HCT116 (cell line): ENCODE measurements around the gene ZMYND19.

ENCODE experiments used
- CEBPB ChIP-seq: IDR thresholded peaks from 2 replicates; pipeline ENCODE4 v1.6.1; 2012; ENCODE audit warnings: low read depth
- EZH2 ChIP-seq: fragments of 200-600 bp; sonication (generic); IDR thresholded peaks from 2 replicates; pipeline ENCODE4 v1.6.1; 2017; ENCODE audit warnings: antibody characterized with exemption, mixed run types
- EZH2phosphoT487 ChIP-seq: fragments of 200-600 bp; IDR thresholded peaks from 2 replicates; pipeline ENCODE4 v1.6.1; 2018; ENCODE audit warnings: antibody characterized with exemption, borderline replicate concordance
- FOSL1 ChIP-seq: IDR thresholded peaks from 2 replicates; pipeline ENCODE4 v1.6.1; 2012; ENCODE audit warnings: low read depth
- JUND ChIP-seq: IDR thresholded peaks from 2 replicates; pipeline ENCODE4 v1.6.1; 2012
- POLR2A ChIP-seq: IDR thresholded peaks from 2 replicates; pipeline ENCODE4 v1.7.0; 2011; ENCODE audit warnings: borderline replicate concordance; ENCODE audit not compliant: insufficient read depth, insufficient read length; ENCODE audit errors: extremely low read depth
- POLR2AphosphoS5 ChIP-seq: IDR thresholded peaks from 2 replicates; pipeline ENCODE4 v1.6.1; 2011; ENCODE audit warnings: mild to moderate bottlenecking, low read depth, low read length, moderate library complexity
- RAD21 ChIP-seq: IDR thresholded peaks from 2 replicates; pipeline ENCODE4 v1.6.1; 2012; ENCODE audit warnings: low read depth, mild to moderate bottlenecking
- SP1 ChIP-seq: IDR thresholded peaks from 2 replicates; pipeline ENCODE4 v1.6.1; 2012; ENCODE audit warnings: low read depth
- YY1 ChIP-seq: IDR thresholded peaks from 2 replicates; pipeline ENCODE4 v1.6.1; 2011; ENCODE audit warnings: low read length, low read depth, moderate library complexity, mild to moderate bottlenecking; ENCODE audit not compliant: insufficient replicate concordance; ENCODE audit errors: extremely low read depth
- ZNF274 ChIP-seq: fragments of 200-500 bp; sonication (Bioruptor generic); IDR thresholded peaks from 2 replicates; pipeline ENCODE4 v1.6.1; 2014; ENCODE audit warnings: mild to moderate bottlenecking, low read depth, low read length, inconsistent platforms
- TF ChIP-seq, protein P1 (sequence below), 3 experiments: fragments of 200-600 bp in 1 of 3; sonication (generic) in 1 of 3; IDR thresholded peaks in 2 of 3; conservative IDR thresholded peaks in 1 of 3; 2 replicates each; pipeline ENCODE4 v1.5.1; 2012 to 2017; ENCODE audit warnings: low read depth in 2 of 3, low read length in 2 of 3, antibody characterized with exemption in 1 of 3, borderline replicate concordance in 1 of 3, control low read depth in 1 of 3, mild to moderate bottlenecking in 1 of 3, mixed read lengths in 1 of 3, mixed run types in 1 of 3, moderate library complexity in 1 of 3; ENCODE audit not compliant: insufficient read depth in 1 of 3
- TF ChIP-seq, protein P2 (sequence below): IDR thresholded peaks from 2 replicates; pipeline ENCODE4 v1.6.1; 2011; ENCODE audit warnings: mild to moderate bottlenecking, low read length, moderate library complexity; ENCODE audit not compliant: insufficient replicate concordance; ENCODE audit errors: extremely low read depth
- TF ChIP-seq, protein P3 (sequence below): IDR thresholded peaks from 2 replicates; pipeline ENCODE4 v1.6.1; 2012

DNA sequence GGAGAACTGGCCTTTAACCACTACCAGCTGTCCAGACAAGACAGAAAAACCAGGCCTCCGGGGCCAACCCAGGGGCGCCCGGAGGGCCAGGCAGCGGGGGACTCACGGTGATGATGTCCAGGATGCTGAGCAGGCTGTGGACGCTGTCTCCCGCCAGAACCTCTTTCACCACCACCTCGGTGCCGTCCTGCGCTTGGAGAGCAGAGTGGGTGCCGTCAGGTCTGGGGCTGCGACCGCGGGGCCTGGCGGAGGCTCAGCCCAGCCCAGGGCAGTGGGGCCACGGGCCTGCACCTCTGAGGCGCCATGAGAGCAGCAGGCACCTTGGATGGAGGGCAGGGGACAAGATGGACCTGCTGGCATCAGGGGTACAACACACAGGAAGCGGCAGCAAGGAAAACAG, 49.8 kb downstream of the ZMYND19 start:
- no peak for TF ChIP-seq EZH2
- TF ChIP-seq FOSL1 = no peak
- TF ChIP-seq CEBPB = no peak
- TF ChIP-seq, protein P1, sequence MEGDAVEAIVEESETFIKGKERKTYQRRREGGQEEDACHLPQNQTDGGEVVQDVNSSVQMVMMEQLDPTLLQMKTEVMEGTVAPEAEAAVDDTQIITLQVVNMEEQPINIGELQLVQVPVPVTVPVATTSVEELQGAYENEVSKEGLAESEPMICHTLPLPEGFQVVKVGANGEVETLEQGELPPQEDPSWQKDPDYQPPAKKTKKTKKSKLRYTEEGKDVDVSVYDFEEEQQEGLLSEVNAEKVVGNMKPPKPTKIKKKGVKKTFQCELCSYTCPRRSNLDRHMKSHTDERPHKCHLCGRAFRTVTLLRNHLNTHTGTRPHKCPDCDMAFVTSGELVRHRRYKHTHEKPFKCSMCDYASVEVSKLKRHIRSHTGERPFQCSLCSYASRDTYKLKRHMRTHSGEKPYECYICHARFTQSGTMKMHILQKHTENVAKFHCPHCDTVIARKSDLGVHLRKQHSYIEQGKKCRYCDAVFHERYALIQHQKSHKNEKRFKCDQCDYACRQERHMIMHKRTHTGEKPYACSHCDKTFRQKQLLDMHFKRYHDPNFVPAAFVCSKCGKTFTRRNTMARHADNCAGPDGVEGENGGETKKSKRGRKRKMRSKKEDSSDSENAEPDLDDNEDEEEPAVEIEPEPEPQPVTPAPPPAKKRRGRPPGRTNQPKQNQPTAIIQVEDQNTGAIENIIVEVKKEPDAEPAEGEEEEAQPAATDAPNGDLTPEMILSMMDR (IDR thresholded peaks at IDR 0.05 in 2 of 3, conservative IDR thresholded peaks at IDR 0.05 in 1 of 3; ENCODE audit: borderline replicate concordance in 1 of 3, insufficient read depth in 1 of 3, low read depth in 2 of 3, low read length in 2 of 3) = no peak
- no peak for TF ChIP-seq POLR2A
- no peak for TF ChIP-seq SP1
- no peak for TF ChIP-seq ZNF274
- TF ChIP-seq POLR2AphosphoS5 = no peak
- TF ChIP-seq RAD21 = no peak
- no peak for TF ChIP-seq YY1
- no peak for TF ChIP-seq JUND
- TF ChIP-seq, protein P2, sequence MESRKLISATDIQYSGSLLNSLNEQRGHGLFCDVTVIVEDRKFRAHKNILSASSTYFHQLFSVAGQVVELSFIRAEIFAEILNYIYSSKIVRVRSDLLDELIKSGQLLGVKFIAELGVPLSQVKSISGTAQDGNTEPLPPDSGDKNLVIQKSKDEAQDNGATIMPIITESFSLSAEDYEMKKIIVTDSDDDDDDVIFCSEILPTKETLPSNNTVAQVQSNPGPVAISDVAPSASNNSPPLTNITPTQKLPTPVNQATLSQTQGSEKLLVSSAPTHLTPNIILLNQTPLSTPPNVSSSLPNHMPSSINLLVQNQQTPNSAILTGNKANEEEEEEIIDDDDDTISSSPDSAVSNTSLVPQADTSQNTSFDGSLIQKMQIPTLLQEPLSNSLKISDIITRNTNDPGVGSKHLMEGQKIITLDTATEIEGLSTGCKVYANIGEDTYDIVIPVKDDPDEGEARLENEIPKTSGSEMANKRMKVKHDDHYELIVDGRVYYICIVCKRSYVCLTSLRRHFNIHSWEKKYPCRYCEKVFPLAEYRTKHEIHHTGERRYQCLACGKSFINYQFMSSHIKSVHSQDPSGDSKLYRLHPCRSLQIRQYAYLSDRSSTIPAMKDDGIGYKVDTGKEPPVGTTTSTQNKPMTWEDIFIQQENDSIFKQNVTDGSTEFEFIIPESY = no peak
- TF ChIP-seq, protein P3, sequence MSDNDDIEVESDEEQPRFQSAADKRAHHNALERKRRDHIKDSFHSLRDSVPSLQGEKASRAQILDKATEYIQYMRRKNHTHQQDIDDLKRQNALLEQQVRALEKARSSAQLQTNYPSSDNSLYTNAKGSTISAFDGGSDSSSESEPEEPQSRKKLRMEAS = no peak
- TF ChIP-seq EZH2phosphoT487 = no peak
